ENCODE results near the gene AGRN.

AGRN gene

DNA sequence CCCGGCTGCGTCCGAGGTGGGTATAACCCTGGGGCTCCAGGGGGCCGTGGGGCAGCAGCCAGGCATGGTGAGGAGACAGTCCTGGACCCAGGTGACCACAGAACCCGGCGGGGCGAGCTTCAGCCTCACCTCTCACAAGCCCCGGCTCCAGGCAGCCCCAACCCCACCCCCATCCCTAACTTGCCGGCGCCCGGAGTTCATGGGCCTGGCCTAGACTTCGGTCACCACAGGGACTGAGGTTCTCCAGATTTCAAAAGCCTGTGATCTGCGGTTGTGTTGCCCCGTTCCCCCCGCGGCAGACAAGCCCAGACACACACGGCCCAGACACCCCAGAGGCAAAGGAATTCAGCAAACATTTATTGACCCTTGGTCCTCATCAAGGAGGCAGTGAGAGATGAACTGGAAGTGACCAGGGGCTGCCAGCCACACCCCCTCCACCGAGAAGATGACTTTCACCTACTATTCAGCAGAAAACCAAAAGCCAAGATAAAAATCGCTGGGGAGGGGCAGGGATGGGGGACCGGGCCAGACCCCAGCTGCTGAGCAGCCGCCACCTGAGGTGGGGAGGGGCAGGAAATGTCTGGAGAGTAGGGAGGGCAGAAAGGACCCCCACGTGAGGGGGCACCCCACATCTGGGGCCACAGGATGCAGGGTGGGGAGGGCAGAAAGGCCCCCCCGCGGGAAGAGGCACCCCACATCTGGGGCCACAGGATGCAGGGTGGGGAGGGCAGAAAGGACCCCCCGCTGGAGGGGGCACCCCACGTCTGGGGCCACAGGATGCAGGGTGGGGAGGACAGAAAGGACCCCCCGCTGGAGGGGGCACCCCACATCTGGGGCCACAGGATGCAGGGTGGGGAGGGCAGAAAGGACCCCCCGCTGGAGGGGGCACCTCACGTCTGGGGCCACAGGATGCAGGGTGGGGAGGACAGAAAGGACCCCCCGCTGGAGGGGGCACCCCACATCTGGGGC is 24.0 kb upstream of the AGRN start:
- TF ChIP-seq, protein P1, sequence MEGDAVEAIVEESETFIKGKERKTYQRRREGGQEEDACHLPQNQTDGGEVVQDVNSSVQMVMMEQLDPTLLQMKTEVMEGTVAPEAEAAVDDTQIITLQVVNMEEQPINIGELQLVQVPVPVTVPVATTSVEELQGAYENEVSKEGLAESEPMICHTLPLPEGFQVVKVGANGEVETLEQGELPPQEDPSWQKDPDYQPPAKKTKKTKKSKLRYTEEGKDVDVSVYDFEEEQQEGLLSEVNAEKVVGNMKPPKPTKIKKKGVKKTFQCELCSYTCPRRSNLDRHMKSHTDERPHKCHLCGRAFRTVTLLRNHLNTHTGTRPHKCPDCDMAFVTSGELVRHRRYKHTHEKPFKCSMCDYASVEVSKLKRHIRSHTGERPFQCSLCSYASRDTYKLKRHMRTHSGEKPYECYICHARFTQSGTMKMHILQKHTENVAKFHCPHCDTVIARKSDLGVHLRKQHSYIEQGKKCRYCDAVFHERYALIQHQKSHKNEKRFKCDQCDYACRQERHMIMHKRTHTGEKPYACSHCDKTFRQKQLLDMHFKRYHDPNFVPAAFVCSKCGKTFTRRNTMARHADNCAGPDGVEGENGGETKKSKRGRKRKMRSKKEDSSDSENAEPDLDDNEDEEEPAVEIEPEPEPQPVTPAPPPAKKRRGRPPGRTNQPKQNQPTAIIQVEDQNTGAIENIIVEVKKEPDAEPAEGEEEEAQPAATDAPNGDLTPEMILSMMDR (IDR thresholded peaks at IDR 0.05; ENCODE audit: extremely low read depth, missing control alignments) = no peak
- no peak for DNase-seq (ENCODE audit: low spot score)

DNA sequence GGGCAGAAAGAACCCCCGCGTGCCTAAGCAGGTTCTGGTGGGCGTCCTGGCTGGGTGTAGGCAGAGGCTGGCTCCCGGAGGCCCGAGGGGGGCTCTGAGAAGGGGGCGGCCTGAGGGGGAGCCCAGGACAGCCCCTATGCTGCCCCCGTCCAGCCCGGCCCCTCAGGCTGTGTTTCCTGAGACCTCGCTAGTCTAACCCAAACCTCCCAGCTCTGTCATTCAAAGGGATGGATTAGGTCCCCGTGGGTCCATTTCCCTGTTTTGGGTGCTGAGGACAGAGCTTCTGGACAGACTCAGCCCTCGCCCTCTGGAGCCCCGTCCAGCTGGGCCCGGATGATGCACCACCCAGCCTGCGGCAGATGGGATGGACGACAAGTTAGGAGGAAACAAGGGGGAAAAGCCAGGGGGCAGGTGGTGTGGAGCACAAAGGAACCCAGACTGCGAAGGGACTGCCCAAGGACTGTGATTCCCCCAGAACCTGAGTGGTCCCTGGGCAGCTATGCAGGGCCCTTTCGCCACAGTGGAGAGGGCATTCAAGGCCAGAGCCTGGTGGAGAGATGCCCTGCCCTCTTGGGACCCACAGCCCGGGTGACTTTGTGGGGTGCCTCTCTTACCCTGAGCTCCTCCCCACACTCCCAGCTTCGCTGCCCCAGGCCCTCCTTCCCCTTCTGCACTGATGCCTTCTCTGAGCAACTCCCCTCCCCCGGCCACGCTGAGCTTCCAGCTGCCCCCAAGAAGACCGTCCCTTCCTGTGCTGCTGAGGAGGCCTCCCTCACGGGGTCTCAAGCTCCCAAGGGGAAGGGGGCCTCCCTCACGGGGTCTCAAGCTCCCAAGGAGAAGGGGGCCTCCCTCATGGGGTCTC is 22.8 kb upstream of the AGRN start:
- DNase-seq (ENCODE audit: low spot score) = no peak

DNA sequence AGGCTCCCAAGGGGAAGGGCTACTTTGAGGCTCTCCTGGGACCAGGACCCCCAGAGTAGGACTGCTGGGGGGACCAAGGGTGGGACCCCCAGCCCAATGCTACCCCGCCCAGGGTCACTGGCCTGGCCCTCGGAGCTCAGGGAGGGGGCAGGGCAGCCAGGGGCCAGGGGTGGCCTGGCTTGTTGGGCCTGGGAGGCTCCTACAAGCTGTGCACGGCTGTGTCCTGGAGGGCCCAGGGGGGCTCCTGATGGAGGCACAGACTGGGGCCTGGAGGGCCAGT is 22.3 kb upstream of the AGRN start:
- no peak for DNase-seq (ENCODE audit: low spot score)
- TF ChIP-seq, protein P1 (IDR thresholded peaks at IDR 0.05; ENCODE audit: extremely low read depth, missing control alignments) = no peak

More for the DNA sequence above, 22.8 kb upstream of the AGRN start:
- TF ChIP-seq, protein P1 (IDR thresholded peaks at IDR 0.05; ENCODE audit: extremely low read depth, missing control alignments) = no peak

DNA sequence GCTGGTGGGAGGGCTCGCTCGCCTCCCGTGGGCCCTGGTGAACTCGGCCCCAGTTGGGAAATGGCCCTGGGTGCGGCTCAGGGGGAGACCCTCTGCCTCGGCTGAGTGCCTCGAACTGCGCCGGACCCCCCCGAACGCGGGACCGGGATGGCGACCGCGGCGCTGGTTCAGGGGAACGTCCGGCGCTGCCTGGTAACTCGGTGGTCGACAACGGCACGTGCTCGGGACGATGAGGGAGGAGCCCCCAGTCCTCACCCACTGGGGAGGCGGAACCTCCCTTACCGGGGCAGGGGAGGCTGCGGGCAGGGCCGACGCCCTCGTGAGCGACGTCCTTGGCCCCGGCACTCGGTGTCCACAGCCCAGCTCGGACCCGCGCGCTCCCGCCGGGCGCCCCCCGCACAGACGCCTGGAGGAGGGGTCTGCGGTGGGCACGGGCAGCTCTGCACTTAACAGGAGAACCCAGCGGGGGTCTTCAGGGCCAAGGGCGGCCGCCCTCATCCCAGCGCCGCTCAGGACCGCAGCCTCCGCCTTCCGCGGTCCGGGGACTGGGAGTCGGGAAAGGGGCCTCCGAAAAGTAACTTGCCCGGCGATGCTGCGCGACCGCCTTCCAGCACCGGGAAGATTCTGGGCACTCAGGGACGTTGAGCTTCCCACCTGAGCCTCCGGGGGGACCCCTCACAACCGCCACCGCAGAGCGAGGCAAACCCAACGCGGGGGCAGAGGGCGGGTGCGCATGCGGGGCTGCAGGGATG is 21.8 kb upstream of the AGRN start:
- no peak for DNase-seq (ENCODE audit: low spot score)
- TF ChIP-seq, protein P1 (IDR thresholded peaks at IDR 0.05; ENCODE audit: extremely low read depth, missing control alignments) = no peak

DNA sequence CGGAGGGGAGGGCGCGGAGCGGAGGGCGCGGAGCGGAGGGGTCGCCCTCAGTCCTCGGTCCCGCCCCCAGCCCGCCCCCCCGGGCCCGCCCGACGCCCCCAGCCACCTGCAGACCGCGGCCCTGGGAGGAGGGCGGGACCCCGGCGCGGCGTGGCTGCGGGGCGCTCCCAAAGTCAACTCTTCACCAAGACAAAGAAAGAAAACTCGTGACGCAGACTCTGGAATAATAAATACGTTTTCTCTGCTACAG is 21.2 kb upstream of the AGRN start:
- TF ChIP-seq, protein P1 (IDR thresholded peaks at IDR 0.05; ENCODE audit: extremely low read depth, missing control alignments) = no peak
- no peak for DNase-seq (ENCODE audit: low spot score)

DNA sequence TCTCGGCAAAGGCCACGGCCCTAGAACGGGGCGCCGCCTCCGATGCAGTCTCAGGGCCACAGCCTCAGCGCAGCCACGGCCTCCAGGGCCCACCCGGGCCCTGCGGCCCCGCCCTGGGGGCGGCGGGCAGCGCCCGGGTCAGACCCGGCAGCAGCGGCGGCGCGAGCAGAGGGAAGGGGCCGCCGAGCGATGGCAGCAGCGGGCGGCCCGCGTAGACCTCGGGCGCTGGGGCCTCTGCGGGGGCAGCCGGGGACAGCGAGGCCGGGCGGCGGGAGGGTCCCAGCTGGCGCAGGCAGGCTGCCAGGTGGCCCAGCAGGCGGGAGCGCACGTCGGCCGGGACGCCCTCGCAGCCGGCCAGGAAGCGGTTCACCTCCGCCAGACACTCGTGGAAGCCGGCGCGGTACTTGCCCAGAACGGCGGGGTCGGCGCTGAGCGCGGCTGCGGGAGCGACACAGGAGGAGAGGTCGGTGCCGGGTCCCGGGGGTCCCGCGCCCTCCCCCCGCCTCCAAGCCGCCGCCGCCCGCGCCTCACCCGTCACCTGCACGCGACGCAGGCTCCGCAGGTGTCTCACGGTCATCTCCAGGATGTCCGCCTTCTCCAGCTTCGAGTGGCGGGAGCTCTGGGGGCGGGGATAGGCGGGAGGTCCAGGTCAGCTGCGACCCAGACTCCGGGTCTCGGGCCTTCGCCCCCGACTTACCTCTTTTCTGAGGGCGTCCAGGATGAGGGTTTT is 20.8 kb upstream of the AGRN start:
- DNase-seq (ENCODE audit: low spot score) = peak; percentile 72

More for the DNA sequence above, 20.8 kb upstream of the AGRN start:
- TF ChIP-seq, protein P1 (IDR thresholded peaks at IDR 0.05; ENCODE audit: extremely low read depth, missing control alignments) = no peak

All from GM20000 (cell line).